ENCODE measurements around the gene PTPN14. TPM values are rescaled to one million over a fixed set of nuclear protein-coding genes. Genes with fewer than 3 reads are reported as not detected.
"Not testable (repeated sequence)": the region's sequence is repeated elsewhere in the genome, so short reads cannot be mapped to it uniquely, and the experiment has no call there.

The PTPN14 gene
- total RNA-seq, 4 donors from 2014 or later: 4.5 to 9.7 (median 7.1) TPM

GRCh38 chr1:214396330-214396729 lies 155.1 kb downstream of the PTPN14 start:
- no peak for DNase-seq
- no peak for TF ChIP-seq POLR2A (IDR thresholded peaks at IDR 0.05)
- TF ChIP-seq EP300 (IDR thresholded peaks at IDR 0.05; ENCODE audit: low read depth): no peak
- TF ChIP-seq CTCF (IDR thresholded peaks at IDR 0.05): no peak
- TF ChIP-seq POLR2AphosphoS5 (IDR thresholded peaks at IDR 0.05): no peak
- H3K4me1 ChIP-seq: no peaks in the 10 kb centered on the region
- no peaks in the 10 kb centered on the region for H3K36me3 ChIP-seq
- in situ Hi-C loops (cut with MboI; ENCODE audit: low pct_ligation_motif_present in 1 of 4, low pct_unique_long_range_greater_than_20kb in 1 of 4, low sequenced_read_pairs in 3 of 4): no loop called here
- H3K27me3 ChIP-seq: no peaks in the 10 kb centered on the region
- H3K9me3 ChIP-seq: no peaks in the 10 kb centered on the region
- WGBS, 2 donors (ENCODE audit: low coverage in 1 of 2): 78 to 88% methylated on average over 2 to 3 of the region's 3 CpGs
- no peak overlapping the region for H3K4me3 ChIP-seq
- intact Hi-C loops (cut with DNase I; ENCODE audit: low total_unique reads): no loop called here
- no peak overlapping the region for H3K27ac ChIP-seq

- H3K9me3 ChIP-seq; H3K4me1 ChIP-seq; intact Hi-C loops (cut with DNase I; ENCODE audit: low total_unique reads); DNase-seq; in situ Hi-C loops (cut with MboI; ENCODE audit: low pct_ligation_motif_present in 1 of 4, low pct_unique_long_range_greater_than_20kb in 1 of 4, low sequenced_read_pairs in 3 of 4); H3K27me3 ChIP-seq; H3K36me3 ChIP-seq; H3K27ac ChIP-seq; H3K4me3 ChIP-seq: not testable (repeated sequence)
- WGBS, 2 donors (ENCODE audit: low coverage in 1 of 2): 20 to 69% methylated on average over 1 to 5 of the region's 5 CpGs
These were observed 156.8 kb downstream of the PTPN14 start for GRCh38 chr1:214394569-214394968.

GRCh38 chr1:214393086-214393485 lies 158.3 kb downstream of the PTPN14 start:
- Histone ChIP-seq H3K9me3 (no peaks in the 10 kb centered on the region), H3K27me3 (no peaks in the 10 kb centered on the region), H3K4me3 (no peak overlapping the region), H3K4me1 (no peaks in the 10 kb centered on the region), H3K36me3 (no peaks in the 10 kb centered on the region), H3K27ac (no peak overlapping the region)
- in situ Hi-C loops (cut with MboI; ENCODE audit: low pct_ligation_motif_present in 1 of 4, low pct_unique_long_range_greater_than_20kb in 1 of 4, low sequenced_read_pairs in 3 of 4): no loop called here
- DNase-seq: no peak
- 87 to 89% methylated on average over 11 to 12 of the region's 12 CpGs for WGBS, 2 donors (ENCODE audit: low coverage in 1 of 2)
- intact Hi-C loops (cut with DNase I; ENCODE audit: low total_unique reads): no loop called here
- TF ChIP-seq POLR2A (IDR thresholded peaks at IDR 0.05) (no peak), CTCF (IDR thresholded peaks at IDR 0.05) (no peak), EP300 (IDR thresholded peaks at IDR 0.05; ENCODE audit: low read depth) (no peak), POLR2AphosphoS5 (IDR thresholded peaks at IDR 0.05) (no peak)

- no peaks in the 10 kb centered on the region for H3K36me3 ChIP-seq
- no peaks in the 10 kb centered on the region for H3K4me1 ChIP-seq
- intact Hi-C loops (cut with DNase I; ENCODE audit: low total_unique reads) (no loop called here), in situ Hi-C loops (cut with MboI; ENCODE audit: low pct_ligation_motif_present in 1 of 4, low pct_unique_long_range_greater_than_20kb in 1 of 4, low sequenced_read_pairs in 3 of 4) (no loop called here)
- no peak overlapping the region for H3K4me3 ChIP-seq
- 83 to 84% methylated on average over 10 to 12 of the region's 12 CpGs for WGBS, 2 donors (ENCODE audit: low coverage in 1 of 2)
- H3K9me3 ChIP-seq: no peaks in the 10 kb centered on the region
- TF ChIP-seq POLR2AphosphoS5 (IDR thresholded peaks at IDR 0.05) (no peak), EP300 (IDR thresholded peaks at IDR 0.05; ENCODE audit: low read depth) (no peak), POLR2A (IDR thresholded peaks at IDR 0.05) (no peak), CTCF (IDR thresholded peaks at IDR 0.05) (no peak)
- H3K27ac ChIP-seq: no peak overlapping the region
- no peak for DNase-seq
- no peaks in the 10 kb centered on the region for H3K27me3 ChIP-seq
These were observed 159.3 kb downstream of the PTPN14 start for GRCh38 chr1:214391873-214392645.

GRCh38 chr1:214389734-214390133 lies 161.7 kb downstream of the PTPN14 start:
- intact Hi-C loops (cut with DNase I; ENCODE audit: low total_unique reads): no loop called here
- Histone ChIP-seq H3K36me3 (no peaks in the 10 kb centered on the region), H3K4me1 (no peaks in the 10 kb centered on the region), H3K9me3 (no peaks in the 10 kb centered on the region), H3K27ac (no peak overlapping the region), H3K27me3 (no peaks in the 10 kb centered on the region), H3K4me3 (no peak overlapping the region)
- no peak for DNase-seq
- in situ Hi-C loops (cut with MboI; ENCODE audit: low pct_ligation_motif_present in 1 of 4, low pct_unique_long_range_greater_than_20kb in 1 of 4, low sequenced_read_pairs in 3 of 4): no loop called here
- WGBS, 2 donors (ENCODE audit: low coverage in 1 of 2): 75 to 88% methylated on average over 4 of the region's 4 CpGs
- TF ChIP-seq POLR2A (IDR thresholded peaks at IDR 0.05) (no peak), CTCF (IDR thresholded peaks at IDR 0.05) (no peak), POLR2AphosphoS5 (IDR thresholded peaks at IDR 0.05) (no peak), EP300 (IDR thresholded peaks at IDR 0.05; ENCODE audit: low read depth) (no peak)

Measured in transverse colon (tissue), 4 donors.